Subcutaneous abdominal adipose tissue (tissue), 5 donors: Measurements from ENCODE around the gene AUP1.

Source experiments
- H3K27ac ChIP-seq: one replicate; pipeline ENCODE4 v1.7.0; 2013; ENCODE audit warnings: low read depth, mild to moderate bottlenecking, inconsistent platforms, low read length, moderate library complexity
- H3K27me3 ChIP-seq, 5 donors: one replicate each; pipeline ENCODE4 v1.7.0; 2013; ENCODE audit warnings: low read length in 5 of 5, inconsistent platforms in 1 of 5; ENCODE audit not compliant: control insufficient read depth in 5 of 5, insufficient read depth in 4 of 5
- H3K36me3 ChIP-seq, 5 donors: one replicate each; pipeline ENCODE4 v1.7.0; 2013; ENCODE audit warnings: low read length in 5 of 5; ENCODE audit not compliant: control insufficient read depth in 5 of 5, insufficient read depth in 5 of 5
- H3K4me1 ChIP-seq, 5 donors: one replicate each; pipeline ENCODE4 v1.7.0; 2013; ENCODE audit warnings: low read length in 5 of 5, mild to moderate bottlenecking in 3 of 5, moderate library complexity in 1 of 5; ENCODE audit not compliant: control insufficient read depth in 5 of 5, insufficient read depth in 5 of 5
- H3K4me3 ChIP-seq, 5 donors: one replicate each; pipeline ENCODE4 v1.7.0; 2013; ENCODE audit warnings: low read length in 5 of 5, low read depth in 1 of 5
- H3K9ac ChIP-seq, 5 donors: one replicate each; pipeline ENCODE4 v1.7.0; 2013; ENCODE audit warnings: low read length in 5 of 5, mild to moderate bottlenecking in 4 of 5, moderate library complexity in 3 of 5
- H3K9me3 ChIP-seq, 5 donors: one replicate each; pipeline ENCODE4 v1.7.0; 2013; ENCODE audit warnings: low read length in 5 of 5; ENCODE audit not compliant: control insufficient read depth in 5 of 5
- donor health status: healthy.
- donor health status: healthy.
- donor health status: healthy.
- donor health status: healthy.
- donor health status: healthy.

The AUP1 gene

GRCh38 chr2:74499267-74499939, 30.1 kb downstream of the AUP1 start, which contains the start of gene LBX2:
Gene LBX2 (minus strand): TSS chr2:74499603. CDS start chr2:74499537, 66 bp downstream.
- Histone ChIP-seq H3K27me3 (peaks cover 31 to 52% (median 39%) of the 10 kb centered on the region in 5 donors), H3K36me3 (peaks cover under 1 to 2% (median 1%) of the 10 kb centered on the region in 5 donors), H3K9ac (peak within 1 kb of the TSS in 1 of 5 donors; percentile 28), H3K27ac (no peak within 1 kb of the TSS), H3K4me3 (peak within 1 kb of the TSS; percentile 36 to 59 (median 52)), H3K4me1 (peaks cover 1 to 55% (median 49%) of the 10 kb centered on the region in 5 donors), H3K9me3 (no peaks in the 10 kb centered on the region)

- Histone ChIP-seq H3K27ac (no peak overlapping the region), H3K9ac (peak overlapping the region in 1 of 5 donors; percentile 28), H3K9me3 (no peaks in the 10 kb centered on the region), H3K36me3 (peaks cover 5 to 10% (median 8%) of the 10 kb centered on the region in 5 donors), H3K27me3 (peaks cover 31 to 52% (median 39%) of the 10 kb centered on the region in 5 donors), H3K4me1 (peaks cover under 1 to 48% (median 42%) of the 10 kb centered on the region in 5 donors), H3K4me3 (peak overlapping the region; percentile 36 to 59 (median 52))
These were observed 30.8 kb downstream of the AUP1 start for GRCh38 chr2:74498500-74499266.

GRCh38 chr2:74497777-74498499, 31.6 kb downstream of the AUP1 start:
- peak overlapping the region in 3 of 5 donors; percentile 50 to 56 (median 52) for H3K4me3 ChIP-seq
- H3K36me3 ChIP-seq = peaks cover 5 to 17% (median 16%) of the 10 kb centered on the region in 5 donors
- no peak overlapping the region for H3K27ac ChIP-seq
- H3K9ac ChIP-seq = peak overlapping the region in 1 of 5 donors; percentile 11
- peaks cover 0 to 40% (median 35%) of the 10 kb centered on the region in 5 donors for H3K4me1 ChIP-seq
- H3K27me3 ChIP-seq = peaks cover 31 to 52% (median 39%) of the 10 kb centered on the region in 5 donors
- no peaks in the 10 kb centered on the region for H3K9me3 ChIP-seq

- Histone ChIP-seq H3K4me3 (peak overlapping the region in 2 of 5 donors; percentile 52 to 56), H3K36me3 (peaks cover 5 to 25% (median 23%) of the 10 kb centered on the region in 5 donors), H3K9me3 (no peaks in the 10 kb centered on the region), H3K27ac (no peak overlapping the region), H3K4me1 (peaks cover 0 to 33% (median 28%) of the 10 kb centered on the region in 5 donors), H3K27me3 (peaks cover 31 to 46% (median 39%) of the 10 kb centered on the region in 5 donors), H3K9ac (no peak overlapping the region)
These were observed 32.3 kb downstream of the AUP1 start for GRCh38 chr2:74496997-74497776.

- H3K27ac ChIP-seq = no peak overlapping the region
- H3K36me3 ChIP-seq = peaks cover 5 to 42% (median 41%) of the 10 kb centered on the region in 5 donors
- peaks cover 0 to 28% (median 22%) of the 10 kb centered on the region in 5 donors for H3K4me1 ChIP-seq
- no peaks in the 10 kb centered on the region for H3K9me3 ChIP-seq
- H3K9ac ChIP-seq = no peak overlapping the region
- peaks cover 30 to 34% (median 34%) of the 10 kb centered on the region in 5 donors for H3K27me3 ChIP-seq
- no peak overlapping the region for H3K4me3 ChIP-seq
These were observed 34.1 kb downstream of the AUP1 start for GRCh38 chr2:74495440-74495839.

GRCh38 chr2:74493546-74493945, 36.0 kb downstream of the AUP1 start:
- H3K27me3 ChIP-seq = peaks cover 13 to 17% (median 15%) of the 10 kb centered on the region in 5 donors
- no peak overlapping the region for H3K27ac ChIP-seq
- no peaks in the 10 kb centered on the region for H3K9me3 ChIP-seq
- no peak overlapping the region for H3K4me3 ChIP-seq
- H3K4me1 ChIP-seq = peaks cover 0 to 14% (median 11%) of the 10 kb centered on the region in 5 donors
- H3K9ac ChIP-seq = no peak overlapping the region
- peaks cover 5 to 57% (median 46%) of the 10 kb centered on the region in 5 donors for H3K36me3 ChIP-seq

- Histone ChIP-seq H3K27me3 (peaks cover 0 to 3% (median 0%) of the 10 kb centered on the region in 5 donors), H3K9ac (no peak overlapping the region), H3K36me3 (peaks cover 5 to 68% (median 49%) of the 10 kb centered on the region in 5 donors), H3K9me3 (no peaks in the 10 kb centered on the region), H3K27ac (no peak overlapping the region), H3K4me1 (no peaks in the 10 kb centered on the region), H3K4me3 (no peak overlapping the region)
These were observed 37.6 kb downstream of the AUP1 start for GRCh38 chr2:74491648-74492544.

GRCh38 chr2:74489906-74490305, 39.6 kb downstream of the AUP1 start:
- Histone ChIP-seq H3K4me1 (no peaks in the 10 kb centered on the region), H3K27ac (no peak overlapping the region), H3K4me3 (no peak overlapping the region), H3K9me3 (no peaks in the 10 kb centered on the region), H3K9ac (no peak overlapping the region), H3K36me3 (peaks cover 8 to 81% (median 56%) of the 10 kb centered on the region in 5 donors), H3K27me3 (no peaks in the 10 kb centered on the region)
